Activated naive CD8-positive, alpha-beta T cell treated with anti-CD3 and anti-CD28 coated beads, Interleukin-2, amount 50 U/mL, for 16 hours (primary cell): ENCODE results near the gene SCD5.

Experiments
- DNase-seq: peaks from one replicate; pipeline ENCODE4 v3.0.0-alpha.2; 2020; ENCODE audit warnings: low read depth, low spot score

Gene SCD5

GRCh38 chr4:82691431-82691830 lies 107.2 kb downstream of the SCD5 start:
- DNase-seq: no peak

GRCh38 chr4:82688091-82688795 lies 110.4 kb downstream of the SCD5 start:
- DNase-seq: no peak

- no peak for DNase-seq
Measured at GRCh38 chr4:82687531-82687930, 111.1 kb downstream of the SCD5 start.

GRCh38 chr4:82681754-82682153 lies 116.8 kb downstream of the SCD5 start:
- no peak for DNase-seq

GRCh38 chr4:82680834-82681233 lies 117.8 kb downstream of the SCD5 start:
- no peak for DNase-seq

GRCh38 chr4:82679531-82679930 lies 119.1 kb downstream of the SCD5 start:
- DNase-seq: no peak

GRCh38 chr4:82678051-82678450 lies 120.5 kb downstream of the SCD5 start:
- DNase-seq: no peak

- no peak for DNase-seq
Measured at GRCh38 chr4:82677327-82677726, 121.3 kb downstream of the SCD5 start.

- no peak for DNase-seq
Measured at GRCh38 chr4:82667761-82668480, 130.7 kb downstream of the SCD5 start.

- DNase-seq: no peak
Measured at GRCh38 chr4:82666970-82667665, 131.5 kb downstream of the SCD5 start.

- no peak for DNase-seq
Measured at GRCh38 chr4:82661181-82661992, 137.2 kb downstream of the SCD5 start.

- DNase-seq: no peak
Measured at GRCh38 chr4:82652062-82652461, 146.5 kb downstream of the SCD5 start.

- DNase-seq: no peak
Measured at GRCh38 chr4:82650868-82651267, 147.7 kb downstream of the SCD5 start.

- DNase-seq: no peak
Measured at GRCh38 chr4:82648356-82648755, 150.2 kb downstream of the SCD5 start.

GRCh38 chr4:82645936-82646565 lies 152.5 kb downstream of the SCD5 start:
- DNase-seq: no peak

GRCh38 chr4:82644734-82645126 lies 153.9 kb downstream of the SCD5 start:
- no peak for DNase-seq

GRCh38 chr4:82643994-82644733 lies 154.4 kb downstream of the SCD5 start:
- no peak for DNase-seq

GRCh38 chr4:82642331-82642730 lies 156.3 kb downstream of the SCD5 start:
- DNase-seq: no peak

GRCh38 chr4:82640540-82640939 lies 158.1 kb downstream of the SCD5 start:
- no peak for DNase-seq

GRCh38 chr4:82639971-82640370 lies 158.6 kb downstream of the SCD5 start:
- no peak for DNase-seq

- DNase-seq: no peak
Measured at GRCh38 chr4:82638479-82638878, 160.1 kb downstream of the SCD5 start.
